HL-60 (cell line): ENCODE results near the gene ITGBL1.

ENCODE experiments used
- DNase-seq, 2 experiments: peaks; one replicate each; pipeline ENCODE4 v3.0.0-alpha.2; 2010 to 2020; ENCODE audit warnings: low read depth in 1 of 2, low spot score in 1 of 2
- H3K27ac ChIP-seq: fragments of 250-450 bp; sonication (Bioruptor Pico); replicated peaks from 2 replicates; pipeline ENCODE4 v1.5.1; 2020; ENCODE audit warnings: mild to moderate bottlenecking, moderate library complexity
- H3K27me3 ChIP-seq: fragments of 250-450 bp; sonication (Bioruptor Pico); 2 replicates; pipeline ENCODE4 v1.5.1; 2021; ENCODE audit warnings: mild to moderate bottlenecking, moderate library complexity; ENCODE audit not compliant: insufficient read depth, poor library complexity, severe bottlenecking
- H3K4me3 ChIP-seq: replicated peaks from 2 replicates; pipeline ENCODE4 v1.5.1; 2011; ENCODE audit warnings: mild to moderate bottlenecking, control low read depth, low read length; ENCODE audit not compliant: insufficient read depth
- GABPA ChIP-seq: IDR thresholded peaks from 2 replicates; pipeline ENCODE4 v1.6.1; 2012; ENCODE audit warnings: low read depth
- POLR2AphosphoS5 ChIP-seq: IDR thresholded peaks from 2 replicates; pipeline ENCODE4 v1.6.1; 2012; ENCODE audit warnings: low read depth
- REST ChIP-seq: IDR thresholded peaks from 2 replicates; pipeline ENCODE4 v1.6.1; 2012; ENCODE audit warnings: low read depth; ENCODE audit not compliant: insufficient replicate concordance
- SPI1 ChIP-seq: IDR thresholded peaks from 2 replicates; pipeline ENCODE4 v1.6.1; 2012; ENCODE audit warnings: low read depth, mild to moderate bottlenecking, borderline replicate concordance
- TF ChIP-seq, protein P1 (sequence below): IDR thresholded peaks from one replicate; pipeline ENCODE4 v1.5.1; 2011; ENCODE audit warnings: low read length, control low read depth, inconsistent platforms; ENCODE audit not compliant: insufficient read depth

The ITGBL1 gene

GRCh38 chr13:101511161-101511560 lies 58.7 kb downstream of the ITGBL1 start:
- DNase-seq = no peak
- peaks cover 2% of the 10 kb centered on the region for H3K27me3 ChIP-seq
- TF ChIP-seq POLR2AphosphoS5 (no peak), SPI1 (no peak), GABPA (no peak), REST (no peak)
- TF ChIP-seq, protein P1, sequence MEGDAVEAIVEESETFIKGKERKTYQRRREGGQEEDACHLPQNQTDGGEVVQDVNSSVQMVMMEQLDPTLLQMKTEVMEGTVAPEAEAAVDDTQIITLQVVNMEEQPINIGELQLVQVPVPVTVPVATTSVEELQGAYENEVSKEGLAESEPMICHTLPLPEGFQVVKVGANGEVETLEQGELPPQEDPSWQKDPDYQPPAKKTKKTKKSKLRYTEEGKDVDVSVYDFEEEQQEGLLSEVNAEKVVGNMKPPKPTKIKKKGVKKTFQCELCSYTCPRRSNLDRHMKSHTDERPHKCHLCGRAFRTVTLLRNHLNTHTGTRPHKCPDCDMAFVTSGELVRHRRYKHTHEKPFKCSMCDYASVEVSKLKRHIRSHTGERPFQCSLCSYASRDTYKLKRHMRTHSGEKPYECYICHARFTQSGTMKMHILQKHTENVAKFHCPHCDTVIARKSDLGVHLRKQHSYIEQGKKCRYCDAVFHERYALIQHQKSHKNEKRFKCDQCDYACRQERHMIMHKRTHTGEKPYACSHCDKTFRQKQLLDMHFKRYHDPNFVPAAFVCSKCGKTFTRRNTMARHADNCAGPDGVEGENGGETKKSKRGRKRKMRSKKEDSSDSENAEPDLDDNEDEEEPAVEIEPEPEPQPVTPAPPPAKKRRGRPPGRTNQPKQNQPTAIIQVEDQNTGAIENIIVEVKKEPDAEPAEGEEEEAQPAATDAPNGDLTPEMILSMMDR = no peak
- H3K27ac ChIP-seq = no peak overlapping the region
- H3K4me3 ChIP-seq = no peak overlapping the region

- TF ChIP-seq REST = no peak
- no peak for TF ChIP-seq SPI1
- TF ChIP-seq, protein P1 = no peak
- TF ChIP-seq POLR2AphosphoS5 = no peak
- Histone ChIP-seq H3K4me3 (no peak overlapping the region), H3K27me3 (no peaks in the 10 kb centered on the region), H3K27ac (no peak overlapping the region)
- DNase-seq = no peak
Measured at GRCh38 chr13:101511766-101512165, 59.3 kb downstream of the ITGBL1 start.

DNA sequence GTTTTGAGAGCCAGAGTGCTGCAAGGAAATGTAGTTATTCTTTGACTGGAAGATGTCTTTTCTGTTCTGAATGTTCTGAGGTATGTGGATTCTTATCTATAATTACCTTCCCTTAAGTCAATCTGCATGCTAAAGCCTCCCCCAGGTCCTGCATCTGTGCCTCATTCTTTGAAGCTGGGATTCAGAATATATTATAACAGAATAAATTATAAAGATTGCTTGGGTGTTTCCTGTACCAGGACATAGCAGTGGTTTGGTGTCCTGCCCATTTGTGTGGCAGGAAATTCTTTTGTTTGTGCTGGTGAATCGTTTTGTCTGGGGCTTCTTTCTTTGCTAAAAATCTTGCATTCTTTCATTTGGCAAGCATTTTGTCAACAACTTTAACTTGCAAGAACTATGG lies 60.2 kb downstream of the ITGBL1 start:
- no peak overlapping the region for H3K4me3 ChIP-seq
- no peak overlapping the region for H3K27ac ChIP-seq
- TF ChIP-seq POLR2AphosphoS5 (no peak), GABPA (no peak), REST (no peak), SPI1 (no peak)
- TF ChIP-seq, protein P1 = no peak
- H3K27me3 ChIP-seq = no peaks in the 10 kb centered on the region
- no peak for DNase-seq
